GM12878 (cell line): Measurements from ENCODE around the gene TMED7. TPM values are rescaled to one million over a fixed set of nuclear protein-coding genes. Genes with fewer than 3 reads are reported as not detected.

Experiments
- ATF7 ChIP-seq: fragments of 450-650 bp; IDR thresholded peaks from 2 replicates; pipeline ENCODE4 v1.6.1; 2016; ENCODE audit warnings: low read depth, mild to moderate bottlenecking
- E4F1 ChIP-seq: fragments of 450-650 bp; IDR thresholded peaks from 2 replicates; pipeline ENCODE4 v1.6.1; 2018; ENCODE audit warnings: borderline replicate concordance, mild to moderate bottlenecking; ENCODE audit not compliant: partially characterized antibody
- EED ChIP-seq: sonication (generic); IDR thresholded peaks from 2 replicates; pipeline ENCODE4 v1.6.1; 2016; ENCODE audit warnings: antibody characterized with exemption, low read depth
- HDGF ChIP-seq: fragments of 450-650 bp; IDR thresholded peaks from 2 replicates; pipeline ENCODE4 v1.6.1; 2016; ENCODE audit warnings: antibody characterized with exemption
- HSF1 ChIP-seq: fragments of 150-350 bp; IDR thresholded peaks from 2 replicates; pipeline ENCODE4 v1.6.1; 2014; ENCODE audit warnings: mild to moderate bottlenecking, low read depth, low read length
- IRF4 ChIP-seq: IDR thresholded peaks from 2 replicates; pipeline ENCODE4 v1.6.1; 2011; ENCODE audit warnings: low read depth, low read length
- KLF5 ChIP-seq: fragments of 450-650 bp; IDR thresholded peaks from 2 replicates; pipeline ENCODE4 v1.6.1; 2014; ENCODE audit warnings: mild to moderate bottlenecking; ENCODE audit not compliant: partially characterized antibody
- MYB ChIP-seq: fragments of 150-350 bp; IDR thresholded peaks from 2 replicates; pipeline ENCODE4 v1.6.1; 2014; ENCODE audit warnings: mild to moderate bottlenecking, low read depth, low read length, borderline replicate concordance
- POLR2AphosphoS2 ChIP-seq: IDR thresholded peaks from 2 replicates; pipeline ENCODE4 v1.6.1; 2011; ENCODE audit warnings: low read depth, mild to moderate bottlenecking, low read length, improper control_type of control experiment, moderate library complexity
- RBBP5 ChIP-seq: fragments of 200-600 bp; sonication (generic); conservative IDR thresholded peaks from 2 replicates; pipeline ENCODE4 v1.6.1; 2016
- RFX5 ChIP-seq: IDR thresholded peaks from 2 replicates; pipeline ENCODE4 v1.6.1; 2011; ENCODE audit warnings: low read depth, low read length, improper control_type of control experiment
- SMAD1 ChIP-seq: fragments of 450-650 bp; IDR thresholded peaks from 2 replicates; pipeline ENCODE4 v1.6.1; 2018; ENCODE audit warnings: mild to moderate bottlenecking, low read depth; ENCODE audit not compliant: partially characterized antibody
- STAT1 ChIP-seq: fragments of 450-650 bp; conservative IDR thresholded peaks from 2 replicates; pipeline ENCODE4 v1.6.1; 2014; ENCODE audit warnings: antibody characterized with exemption, mild to moderate bottlenecking
- WRNIP1 ChIP-seq: IDR thresholded peaks from 2 replicates; pipeline ENCODE4 v1.6.1; 2011; ENCODE audit warnings: low read depth, low read length, improper control_type of control experiment, borderline replicate concordance
- ZNF24 ChIP-seq: fragments of 450-650 bp; IDR thresholded peaks from 2 replicates; pipeline ENCODE4 v1.6.1; 2017; ENCODE audit warnings: antibody characterized with exemption, mild to moderate bottlenecking
- ZNF274 ChIP-seq: IDR thresholded peaks from one replicate; pipeline ENCODE4 v1.8.0; 2011; ENCODE audit not compliant: insufficient read length, insufficient read depth
- ZSCAN29 ChIP-seq: fragments of 450-650 bp; IDR thresholded peaks from 2 replicates; pipeline ENCODE4 v1.6.1; 2017; ENCODE audit warnings: mild to moderate bottlenecking, moderate library complexity
- polyA plus RNA-seq, 11 experiments: library from polyadenylated mRNA; depleted of rRNA in 4 of 11; unstranded in 6 of 11; stranded (reverse) in 5 of 11; fragments of >200 nt; fragmentation: Nextera tagmentation in 4 of 11; fragmentation: Illumina TruSeq in 1 of 11; extraction: Ambion mirVana in 4 of 11; extraction: Trizol in 1 of 11; gene quantifications; 1 replicate in 1 of 11; 2 replicates in 10 of 11; pipeline versions ENCODE4 v1.2.1 to v1.2.3, GENCODE V29; 2011 to 2016; ENCODE audit warnings: inconsistent platforms in 2 of 11, missing spikeins in 2 of 11, low read depth in 1 of 11
- total RNA-seq, 4 experiments: library from RNA; depleted of rRNA in 3 of 4; stranded (reverse); fragments of >200 nt in 3 of 4; fragmentation: Illumina TruSeq in 1 of 4; extraction: Trizol in 1 of 4; gene quantifications; 2 replicates each; pipeline versions ENCODE4 v1.2.1 to v1.2.3, GENCODE V29; 2013 to 2021
- TF ChIP-seq, protein P1 (sequence below): IDR thresholded peaks from 2 replicates; pipeline ENCODE4 v1.6.1; 2011; ENCODE audit warnings: borderline replicate concordance, low read depth, mild to moderate bottlenecking, moderate library complexity, mixed read lengths, low read length; ENCODE audit not compliant: insufficient read depth; ENCODE audit errors: extremely low read length
- TF ChIP-seq, protein P2 (sequence below): fragments of 450-650 bp; formaldehyde crosslinking; IDR thresholded peaks from 2 replicates; pipeline ENCODE4 v1.5.0; 2022; ENCODE audit warnings: mild to moderate bottlenecking, missing genetic modification characterization
- TF ChIP-seq, protein P3 (sequence below): IDR thresholded peaks from 2 replicates; pipeline ENCODE4 v1.6.1; 2011; ENCODE audit warnings: borderline replicate concordance, low read depth, mild to moderate bottlenecking, moderate library complexity, low read length; ENCODE audit not compliant: insufficient read depth, poor library complexity, severe bottlenecking

The TMED7 gene
- total and polyA plus RNA-seq, 10 of the 15 experiments (the other 5 are each of a cell fraction or from before 2014, with no cell fraction given), result 8.0 to 37.3 (median 25.2) TPM

- TF ChIP-seq E4F1 (no peak), KLF5 (no peak), HSF1 (no peak), POLR2AphosphoS2 (no peak), WRNIP1 (no peak), MYB (no peak), SMAD1 (no peak), ZNF274 (no peak), ATF7 (no peak; the same call in 1 of the 2 replicates), EED (peak; percentile 89), STAT1 (no peak), RBBP5 (no peak), IRF4 (0 out of 2 replicates have a peak, but pooled peaks have one; percentile 55), RFX5 (no peak), ZNF24 (no peak), HDGF (no peak), ZSCAN29 (no peak)
- TF ChIP-seq, protein P1, sequence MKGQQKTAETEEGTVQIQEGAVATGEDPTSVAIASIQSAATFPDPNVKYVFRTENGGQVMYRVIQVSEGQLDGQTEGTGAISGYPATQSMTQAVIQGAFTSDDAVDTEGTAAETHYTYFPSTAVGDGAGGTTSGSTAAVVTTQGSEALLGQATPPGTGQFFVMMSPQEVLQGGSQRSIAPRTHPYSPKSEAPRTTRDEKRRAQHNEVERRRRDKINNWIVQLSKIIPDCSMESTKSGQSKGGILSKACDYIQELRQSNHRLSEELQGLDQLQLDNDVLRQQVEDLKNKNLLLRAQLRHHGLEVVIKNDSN, result no peak
- TF ChIP-seq, protein P2, sequence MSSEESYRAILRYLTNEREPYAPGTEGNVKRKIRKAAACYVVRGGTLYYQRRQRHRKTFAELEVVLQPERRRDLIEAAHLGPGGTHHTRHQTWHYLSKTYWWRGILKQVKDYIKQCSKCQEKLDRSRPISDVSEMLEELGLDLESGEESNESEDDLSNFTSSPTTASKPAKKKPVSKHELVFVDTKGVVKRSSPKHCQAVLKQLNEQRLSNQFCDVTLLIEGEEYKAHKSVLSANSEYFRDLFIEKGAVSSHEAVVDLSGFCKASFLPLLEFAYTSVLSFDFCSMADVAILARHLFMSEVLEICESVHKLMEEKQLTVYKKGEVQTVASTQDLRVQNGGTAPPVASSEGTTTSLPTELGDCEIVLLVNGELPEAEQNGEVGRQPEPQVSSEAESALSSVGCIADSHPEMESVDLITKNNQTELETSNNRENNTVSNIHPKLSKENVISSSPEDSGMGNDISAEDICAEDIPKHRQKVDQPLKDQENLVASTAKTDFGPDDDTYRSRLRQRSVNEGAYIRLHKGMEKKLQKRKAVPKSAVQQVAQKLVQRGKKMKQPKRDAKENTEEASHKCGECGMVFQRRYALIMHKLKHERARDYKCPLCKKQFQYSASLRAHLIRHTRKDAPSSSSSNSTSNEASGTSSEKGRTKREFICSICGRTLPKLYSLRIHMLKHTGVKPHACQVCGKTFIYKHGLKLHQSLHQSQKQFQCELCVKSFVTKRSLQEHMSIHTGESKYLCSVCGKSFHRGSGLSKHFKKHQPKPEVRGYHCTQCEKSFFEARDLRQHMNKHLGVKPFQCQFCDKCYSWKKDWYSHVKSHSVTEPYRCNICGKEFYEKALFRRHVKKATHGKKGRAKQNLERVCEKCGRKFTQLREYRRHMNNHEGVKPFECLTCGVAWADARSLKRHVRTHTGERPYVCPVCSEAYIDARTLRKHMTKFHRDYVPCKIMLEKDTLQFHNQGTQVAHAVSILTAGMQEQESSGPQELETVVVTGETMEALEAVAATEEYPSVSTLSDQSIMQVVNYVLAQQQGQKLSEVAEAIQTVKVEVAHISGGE (CRISPR knock-in tag), result no peak
- TF ChIP-seq, protein P3, sequence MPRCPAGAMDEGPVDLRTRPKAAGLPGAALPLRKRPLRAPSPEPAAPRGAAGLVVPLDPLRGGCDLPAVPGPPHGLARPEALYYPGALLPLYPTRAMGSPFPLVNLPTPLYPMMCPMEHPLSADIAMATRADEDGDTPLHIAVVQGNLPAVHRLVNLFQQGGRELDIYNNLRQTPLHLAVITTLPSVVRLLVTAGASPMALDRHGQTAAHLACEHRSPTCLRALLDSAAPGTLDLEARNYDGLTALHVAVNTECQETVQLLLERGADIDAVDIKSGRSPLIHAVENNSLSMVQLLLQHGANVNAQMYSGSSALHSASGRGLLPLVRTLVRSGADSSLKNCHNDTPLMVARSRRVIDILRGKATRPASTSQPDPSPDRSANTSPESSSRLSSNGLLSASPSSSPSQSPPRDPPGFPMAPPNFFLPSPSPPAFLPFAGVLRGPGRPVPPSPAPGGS, result peak; percentile 21
These were observed 8.7 kb upstream of the TMED7 start (continued) for GRCh38 chr5:115634343-115635132.
